GOT3 (cell line): Measurements from ENCODE around the gene NFKBIE.

Source experiments
- DNase-seq: peaks from one replicate; lab custom pipeline; 2025; ENCODE audit warnings: mixed read lengths; lab: John Stamatoyannopoulos, UW

The NFKBIE gene

GRCh38 chr6:44258325-44258863, 7.0 kb downstream of the NFKBIE start:
- no peak for DNase-seq

- DNase-seq = no peak
These were observed 7.5 kb downstream of the NFKBIE start for GRCh38 chr6:44257753-44258324.

GRCh38 chr6:44257025-44257752, 8.2 kb downstream of the NFKBIE start, which contains the start of gene SLC35B2:
Gene SLC35B2, minus strand, starts transcription at chr6:44257528. Its CDS starts 118 bp downstream, at chr6:44257410.
- DNase-seq = peak; percentile 33

GRCh38 chr6:44256775-44257024, 8.7 kb downstream of the NFKBIE start:
- DNase-seq = no peak

GRCh38 chr6:44255871-44256774, 9.2 kb downstream of the NFKBIE start:
- no peak for DNase-seq

GRCh38 chr6:44255105-44255808, 10.1 kb downstream of the NFKBIE start:
- DNase-seq = no peak

GRCh38 chr6:44254191-44255104, 10.9 kb downstream of the NFKBIE start:
- no peak for DNase-seq

GRCh38 chr6:44253307-44254101, 11.8 kb downstream of the NFKBIE start:
- DNase-seq = peak; percentile 17

- no peak for DNase-seq
These were observed 13.5 kb downstream of the NFKBIE start for GRCh38 chr6:44251576-44252524.

- DNase-seq = no peak
These were observed 14.6 kb downstream of the NFKBIE start for GRCh38 chr6:44250718-44251123.

GRCh38 chr6:44250067-44250717, 15.2 kb downstream of the NFKBIE start:
- no peak for DNase-seq

GRCh38 chr6:44249082-44249748, 16.1 kb downstream of the NFKBIE start:
- no peak for DNase-seq

- DNase-seq = no peak
These were observed 16.8 kb downstream of the NFKBIE start for GRCh38 chr6:44248579-44248978.

GRCh38 chr6:44247338-44248302, 17.7 kb downstream of the NFKBIE start:
- peak; percentile 52 for DNase-seq

GRCh38 chr6:44246663-44247337, 18.6 kb downstream of the NFKBIE start, which contains the start of gene HSP90AB1:
Gene HSP90AB1, plus strand, starts transcription at chr6:44247101. Its CDS starts 1,529 bp downstream, at chr6:44248630.
- DNase-seq = peak; percentile 64
